NCI-H1694 (cell line): Measurements from ENCODE around the gene KMO.

Source experiments
- DNase-seq: peaks from one replicate; lab custom pipeline; 2025; lab: John Stamatoyannopoulos, UW

Gene KMO

GRCh38 chr1:241536969-241537368 is 4.8 kb downstream of the KMO start:
- no peak for DNase-seq

GRCh38 chr1:241542199-241542907 is 10.2 kb downstream of the KMO start:
- DNase-seq: no peak

- no peak for DNase-seq
Observed at GRCh38 chr1:241548008-241548407, 15.8 kb downstream of the KMO start.

GRCh38 chr1:241550318-241550717 is 18.1 kb downstream of the KMO start:
- DNase-seq: no peak

- DNase-seq: no peak
Observed at GRCh38 chr1:241551759-241552638, 19.8 kb downstream of the KMO start.

GRCh38 chr1:241553886-241554592 is 21.9 kb downstream of the KMO start:
- DNase-seq: no peak

- DNase-seq: no peak
Observed at GRCh38 chr1:241555526-241555925, 23.3 kb downstream of the KMO start.

- no peak for DNase-seq
Observed at GRCh38 chr1:241557031-241557430, 24.9 kb downstream of the KMO start.

GRCh38 chr1:241557551-241558193 is 25.5 kb downstream of the KMO start:
- DNase-seq: no peak

- no peak for DNase-seq
Observed at GRCh38 chr1:241560146-241560848, 28.1 kb downstream of the KMO start.

GRCh38 chr1:241560849-241561187 is 28.6 kb downstream of the KMO start:
- no peak for DNase-seq

GRCh38 chr1:241569848-241570247 is 37.7 kb downstream of the KMO start:
- DNase-seq: no peak

GRCh38 chr1:241574154-241574553 is 42.0 kb downstream of the KMO start:
- no peak for DNase-seq

- DNase-seq: no peak
Observed at GRCh38 chr1:241579434-241579833, 47.3 kb downstream of the KMO start.

- no peak for DNase-seq
Observed at GRCh38 chr1:241582921-241583321, 50.7 kb downstream of the KMO start.

- DNase-seq: no peak
Observed at GRCh38 chr1:241586905-241587512, 54.8 kb downstream of the KMO start.

GRCh38 chr1:241589521-241589920 is 57.3 kb downstream of the KMO start:
- DNase-seq: no peak

GRCh38 chr1:241590719-241591118 is 58.5 kb downstream of the KMO start:
- DNase-seq: no peak

GRCh38 chr1:241591317-241591716 is 59.1 kb downstream of the KMO start:
- DNase-seq: no peak

GRCh38 chr1:241591736-241592135 is 59.6 kb downstream of the KMO start:
- no peak for DNase-seq

- no peak for DNase-seq
Observed at GRCh38 chr1:241592273-241592958, 60.2 kb downstream of the KMO start.
